ENCODE data around the gene MIF4GD. TPM values are rescaled to one million over a fixed set of nuclear protein-coding genes. Genes with fewer than 3 reads are reported as not detected.

MIF4GD gene
- total and polyA plus RNA-seq, 9 of the 15 experiments (the other 6 are each of a cell fraction or from before 2014, with no cell fraction given): 11.8 to 63.8 (median 28.1) TPM

GRCh38 chr17:75260641-75261335 is 10.2 kb downstream of the MIF4GD start (continued):
- TF ChIP-seq, protein P1, sequence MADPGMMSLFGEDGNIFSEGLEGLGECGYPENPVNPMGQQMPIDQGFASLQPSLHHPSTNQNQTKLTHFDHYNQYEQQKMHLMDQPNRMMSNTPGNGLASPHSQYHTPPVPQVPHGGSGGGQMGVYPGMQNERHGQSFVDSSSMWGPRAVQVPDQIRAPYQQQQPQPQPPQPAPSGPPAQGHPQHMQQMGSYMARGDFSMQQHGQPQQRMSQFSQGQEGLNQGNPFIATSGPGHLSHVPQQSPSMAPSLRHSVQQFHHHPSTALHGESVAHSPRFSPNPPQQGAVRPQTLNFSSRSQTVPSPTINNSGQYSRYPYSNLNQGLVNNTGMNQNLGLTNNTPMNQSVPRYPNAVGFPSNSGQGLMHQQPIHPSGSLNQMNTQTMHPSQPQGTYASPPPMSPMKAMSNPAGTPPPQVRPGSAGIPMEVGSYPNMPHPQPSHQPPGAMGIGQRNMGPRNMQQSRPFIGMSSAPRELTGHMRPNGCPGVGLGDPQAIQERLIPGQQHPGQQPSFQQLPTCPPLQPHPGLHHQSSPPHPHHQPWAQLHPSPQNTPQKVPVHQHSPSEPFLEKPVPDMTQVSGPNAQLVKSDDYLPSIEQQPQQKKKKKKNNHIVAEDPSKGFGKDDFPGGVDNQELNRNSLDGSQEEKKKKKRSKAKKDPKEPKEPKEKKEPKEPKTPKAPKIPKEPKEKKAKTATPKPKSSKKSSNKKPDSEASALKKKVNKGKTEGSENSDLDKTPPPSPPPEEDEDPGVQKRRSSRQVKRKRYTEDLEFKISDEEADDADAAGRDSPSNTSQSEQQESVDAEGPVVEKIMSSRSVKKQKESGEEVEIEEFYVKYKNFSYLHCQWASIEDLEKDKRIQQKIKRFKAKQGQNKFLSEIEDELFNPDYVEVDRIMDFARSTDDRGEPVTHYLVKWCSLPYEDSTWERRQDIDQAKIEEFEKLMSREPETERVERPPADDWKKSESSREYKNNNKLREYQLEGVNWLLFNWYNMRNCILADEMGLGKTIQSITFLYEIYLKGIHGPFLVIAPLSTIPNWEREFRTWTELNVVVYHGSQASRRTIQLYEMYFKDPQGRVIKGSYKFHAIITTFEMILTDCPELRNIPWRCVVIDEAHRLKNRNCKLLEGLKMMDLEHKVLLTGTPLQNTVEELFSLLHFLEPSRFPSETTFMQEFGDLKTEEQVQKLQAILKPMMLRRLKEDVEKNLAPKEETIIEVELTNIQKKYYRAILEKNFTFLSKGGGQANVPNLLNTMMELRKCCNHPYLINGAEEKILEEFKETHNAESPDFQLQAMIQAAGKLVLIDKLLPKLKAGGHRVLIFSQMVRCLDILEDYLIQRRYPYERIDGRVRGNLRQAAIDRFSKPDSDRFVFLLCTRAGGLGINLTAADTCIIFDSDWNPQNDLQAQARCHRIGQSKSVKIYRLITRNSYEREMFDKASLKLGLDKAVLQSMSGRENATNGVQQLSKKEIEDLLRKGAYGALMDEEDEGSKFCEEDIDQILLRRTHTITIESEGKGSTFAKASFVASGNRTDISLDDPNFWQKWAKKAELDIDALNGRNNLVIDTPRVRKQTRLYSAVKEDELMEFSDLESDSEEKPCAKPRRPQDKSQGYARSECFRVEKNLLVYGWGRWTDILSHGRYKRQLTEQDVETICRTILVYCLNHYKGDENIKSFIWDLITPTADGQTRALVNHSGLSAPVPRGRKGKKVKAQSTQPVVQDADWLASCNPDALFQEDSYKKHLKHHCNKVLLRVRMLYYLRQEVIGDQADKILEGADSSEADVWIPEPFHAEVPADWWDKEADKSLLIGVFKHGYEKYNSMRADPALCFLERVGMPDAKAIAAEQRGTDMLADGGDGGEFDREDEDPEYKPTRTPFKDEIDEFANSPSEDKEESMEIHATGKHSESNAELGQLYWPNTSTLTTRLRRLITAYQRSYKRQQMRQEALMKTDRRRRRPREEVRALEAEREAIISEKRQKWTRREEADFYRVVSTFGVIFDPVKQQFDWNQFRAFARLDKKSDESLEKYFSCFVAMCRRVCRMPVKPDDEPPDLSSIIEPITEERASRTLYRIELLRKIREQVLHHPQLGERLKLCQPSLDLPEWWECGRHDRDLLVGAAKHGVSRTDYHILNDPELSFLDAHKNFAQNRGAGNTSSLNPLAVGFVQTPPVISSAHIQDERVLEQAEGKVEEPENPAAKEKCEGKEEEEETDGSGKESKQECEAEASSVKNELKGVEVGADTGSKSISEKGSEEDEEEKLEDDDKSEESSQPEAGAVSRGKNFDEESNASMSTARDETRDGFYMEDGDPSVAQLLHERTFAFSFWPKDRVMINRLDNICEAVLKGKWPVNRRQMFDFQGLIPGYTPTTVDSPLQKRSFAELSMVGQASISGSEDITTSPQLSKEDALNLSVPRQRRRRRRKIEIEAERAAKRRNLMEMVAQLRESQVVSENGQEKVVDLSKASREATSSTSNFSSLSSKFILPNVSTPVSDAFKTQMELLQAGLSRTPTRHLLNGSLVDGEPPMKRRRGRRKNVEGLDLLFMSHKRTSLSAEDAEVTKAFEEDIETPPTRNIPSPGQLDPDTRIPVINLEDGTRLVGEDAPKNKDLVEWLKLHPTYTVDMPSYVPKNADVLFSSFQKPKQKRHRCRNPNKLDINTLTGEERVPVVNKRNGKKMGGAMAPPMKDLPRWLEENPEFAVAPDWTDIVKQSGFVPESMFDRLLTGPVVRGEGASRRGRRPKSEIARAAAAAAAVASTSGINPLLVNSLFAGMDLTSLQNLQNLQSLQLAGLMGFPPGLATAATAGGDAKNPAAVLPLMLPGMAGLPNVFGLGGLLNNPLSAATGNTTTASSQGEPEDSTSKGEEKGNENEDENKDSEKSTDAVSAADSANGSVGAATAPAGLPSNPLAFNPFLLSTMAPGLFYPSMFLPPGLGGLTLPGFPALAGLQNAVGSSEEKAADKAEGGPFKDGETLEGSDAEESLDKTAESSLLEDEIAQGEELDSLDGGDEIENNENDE (IDR thresholded peaks at IDR 0.05; ENCODE audit: low read depth, low read length): no peak
- TF ChIP-seq, protein P2, sequence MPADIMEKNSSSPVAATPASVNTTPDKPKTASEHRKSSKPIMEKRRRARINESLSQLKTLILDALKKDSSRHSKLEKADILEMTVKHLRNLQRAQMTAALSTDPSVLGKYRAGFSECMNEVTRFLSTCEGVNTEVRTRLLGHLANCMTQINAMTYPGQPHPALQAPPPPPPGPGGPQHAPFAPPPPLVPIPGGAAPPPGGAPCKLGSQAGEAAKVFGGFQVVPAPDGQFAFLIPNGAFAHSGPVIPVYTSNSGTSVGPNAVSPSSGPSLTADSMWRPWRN (IDR thresholded peaks at IDR 0.05; ENCODE audit: low read depth): no peak
- no peak for TF ChIP-seq SLC30A9 (CRISPR knock-in tag; IDR thresholded peaks at IDR 0.05)
- peak; percentile 69; the same call in 1 of the 2 replicates for TF ChIP-seq HMBOX1 (IDR thresholded peaks at IDR 0.05)
- no peak for TF ChIP-seq NFYB (IDR thresholded peaks at IDR 0.05; ENCODE audit: extremely low read depth, insufficient read length)
- TF ChIP-seq, protein P3, sequence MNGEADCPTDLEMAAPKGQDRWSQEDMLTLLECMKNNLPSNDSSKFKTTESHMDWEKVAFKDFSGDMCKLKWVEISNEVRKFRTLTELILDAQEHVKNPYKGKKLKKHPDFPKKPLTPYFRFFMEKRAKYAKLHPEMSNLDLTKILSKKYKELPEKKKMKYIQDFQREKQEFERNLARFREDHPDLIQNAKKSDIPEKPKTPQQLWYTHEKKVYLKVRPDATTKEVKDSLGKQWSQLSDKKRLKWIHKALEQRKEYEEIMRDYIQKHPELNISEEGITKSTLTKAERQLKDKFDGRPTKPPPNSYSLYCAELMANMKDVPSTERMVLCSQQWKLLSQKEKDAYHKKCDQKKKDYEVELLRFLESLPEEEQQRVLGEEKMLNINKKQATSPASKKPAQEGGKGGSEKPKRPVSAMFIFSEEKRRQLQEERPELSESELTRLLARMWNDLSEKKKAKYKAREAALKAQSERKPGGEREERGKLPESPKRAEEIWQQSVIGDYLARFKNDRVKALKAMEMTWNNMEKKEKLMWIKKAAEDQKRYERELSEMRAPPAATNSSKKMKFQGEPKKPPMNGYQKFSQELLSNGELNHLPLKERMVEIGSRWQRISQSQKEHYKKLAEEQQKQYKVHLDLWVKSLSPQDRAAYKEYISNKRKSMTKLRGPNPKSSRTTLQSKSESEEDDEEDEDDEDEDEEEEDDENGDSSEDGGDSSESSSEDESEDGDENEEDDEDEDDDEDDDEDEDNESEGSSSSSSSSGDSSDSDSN (IDR thresholded peaks at IDR 0.05; ENCODE audit: borderline replicate concordance in 1 of 2, low read depth in 2 of 2, low read length in 2 of 2): peak in 1 of 2 experiments; percentile 41; a peak in 1 of 4 replicates
- no peak for TF ChIP-seq KDM1A (IDR thresholded peaks at IDR 0.05)
- TF ChIP-seq MAFG (tag; conservative IDR thresholded peaks at IDR 0.05): no peak
- no peak for TF ChIP-seq USF2 (CRISPR knock-in tag; IDR thresholded peaks at IDR 0.05)
- 0 out of 2 replicates have a peak, but pooled peaks have one; percentile 20 for TF ChIP-seq FOXK1 (CRISPR knock-in tag; IDR thresholded peaks at IDR 0.05; ENCODE audit: borderline replicate concordance)

Data from K562 (cell line).